Smooth muscle cell (in vitro differentiated cells): ENCODE results near the gene TDRKH. TPM values are rescaled to one million over a fixed set of nuclear protein-coding genes. Genes with fewer than 3 reads are reported as not detected.

Experiments
- DNase-seq: peaks from one replicate; lab custom pipeline; 2025; ENCODE audit not compliant: unreplicated experiment; lab: John Stamatoyannopoulos, UW
- H2AFZ ChIP-seq: fragments of 200-600 bp; sonication (generic); 2 replicates; pipeline ENCODE4 v1.6.0; 2016; ENCODE audit warnings: antibody characterized with exemption, low read depth, mild to moderate bottlenecking
- H3F3A ChIP-seq: fragments of 200-600 bp; sonication (generic); 2 replicates; pipeline ENCODE4 v1.6.0; 2017; ENCODE audit warnings: antibody characterized with exemption, low read depth
- H3K27ac ChIP-seq: fragments of 200-600 bp; sonication (generic); 2 replicates; pipeline ENCODE4 v1.5.1; 2016; ENCODE audit warnings: low read depth, mild to moderate bottlenecking
- H3K27me3 ChIP-seq: fragments of 200-600 bp; sonication (generic); 2 replicates; pipeline ENCODE4 v1.6.1; 2016; ENCODE audit warnings: low read depth, mild to moderate bottlenecking
- H3K36me3 ChIP-seq: fragments of 200-600 bp; sonication (generic); 2 replicates; pipeline ENCODE4 v1.5.1; 2016; ENCODE audit warnings: low read depth
- H3K4me1 ChIP-seq: fragments of 200-600 bp; sonication (generic); 2 replicates; pipeline ENCODE4 v1.5.1; 2016; ENCODE audit warnings: low read depth
- H3K4me2 ChIP-seq: fragments of 200-600 bp; sonication (generic); 2 replicates; pipeline ENCODE4 v1.6.0; 2016; ENCODE audit warnings: mild to moderate bottlenecking
- H3K4me3 ChIP-seq: fragments of 200-600 bp; sonication (generic); 2 replicates; pipeline ENCODE4 v1.5.1; 2016; ENCODE audit warnings: mild to moderate bottlenecking
- H3K79me2 ChIP-seq: fragments of 200-600 bp; sonication (generic); 2 replicates; pipeline ENCODE4 v1.6.0; 2016; ENCODE audit warnings: low read depth, mild to moderate bottlenecking
- H3K9ac ChIP-seq: fragments of 200-600 bp; sonication (generic); 2 replicates; pipeline ENCODE4 v1.6.0; 2016; ENCODE audit warnings: low read depth
- H3K9me3 ChIP-seq: fragments of 200-600 bp; sonication (generic); replicated peaks from 2 replicates; pipeline ENCODE4 v1.5.1; 2016; ENCODE audit warnings: low read depth
- H4K20me1 ChIP-seq: fragments of 200-600 bp; sonication (generic); 2 replicates; pipeline ENCODE4 v1.6.0; 2016; ENCODE audit warnings: low read depth
- WGBS: methylation state at CpG from one replicate; pipeline ENCODE4 v1.1.7; 2016; ENCODE audit warnings: low lambda C conversion rate; 5-methylcytosine and 5-hydroxymethylcytosine counted together
- polyA plus RNA-seq: library from polyadenylated mRNA; unstranded; fragments of >200 nt; fragmentation: Nextera tagmentation; extraction: Ambion mirVana; gene quantifications from 2 replicates; pipeline ENCODE4 v1.2.1, GENCODE V29; 2016
- total RNA-seq: library from RNA; depleted of rRNA; stranded (reverse); fragments of >200 nt; gene quantifications from 2 replicates; pipeline ENCODE4 v1.2.3, GENCODE V29; 2014
- TF ChIP-seq, protein P1 (sequence below): fragments of 200-600 bp; sonication (generic); IDR thresholded peaks from 2 replicates; pipeline ENCODE4 v1.5.1; 2017; ENCODE audit warnings: borderline replicate concordance, mild to moderate bottlenecking, antibody characterized with exemption; ENCODE audit not compliant: insufficient read depth, poor library complexity, severe bottlenecking

TDRKH gene
- total and polyA plus RNA-seq, 2 experiments from 2014 or later = 4.7 to 8.5 TPM

- H3K27me3 ChIP-seq = peaks cover 14% of the 10 kb centered on the region
- H3F3A ChIP-seq = no peaks in the 10 kb centered on the region
- TF ChIP-seq, protein P1, sequence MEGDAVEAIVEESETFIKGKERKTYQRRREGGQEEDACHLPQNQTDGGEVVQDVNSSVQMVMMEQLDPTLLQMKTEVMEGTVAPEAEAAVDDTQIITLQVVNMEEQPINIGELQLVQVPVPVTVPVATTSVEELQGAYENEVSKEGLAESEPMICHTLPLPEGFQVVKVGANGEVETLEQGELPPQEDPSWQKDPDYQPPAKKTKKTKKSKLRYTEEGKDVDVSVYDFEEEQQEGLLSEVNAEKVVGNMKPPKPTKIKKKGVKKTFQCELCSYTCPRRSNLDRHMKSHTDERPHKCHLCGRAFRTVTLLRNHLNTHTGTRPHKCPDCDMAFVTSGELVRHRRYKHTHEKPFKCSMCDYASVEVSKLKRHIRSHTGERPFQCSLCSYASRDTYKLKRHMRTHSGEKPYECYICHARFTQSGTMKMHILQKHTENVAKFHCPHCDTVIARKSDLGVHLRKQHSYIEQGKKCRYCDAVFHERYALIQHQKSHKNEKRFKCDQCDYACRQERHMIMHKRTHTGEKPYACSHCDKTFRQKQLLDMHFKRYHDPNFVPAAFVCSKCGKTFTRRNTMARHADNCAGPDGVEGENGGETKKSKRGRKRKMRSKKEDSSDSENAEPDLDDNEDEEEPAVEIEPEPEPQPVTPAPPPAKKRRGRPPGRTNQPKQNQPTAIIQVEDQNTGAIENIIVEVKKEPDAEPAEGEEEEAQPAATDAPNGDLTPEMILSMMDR = no peak
- H3K4me2 ChIP-seq = no peak overlapping the region
- no peaks in the 10 kb centered on the region for H3K79me2 ChIP-seq
- no peaks in the 10 kb centered on the region for H3K9me3 ChIP-seq
- H2AFZ ChIP-seq = no peak overlapping the region
- H3K4me3 ChIP-seq = no peak overlapping the region
- no peak overlapping the region for H3K9ac ChIP-seq
- no peaks in the 10 kb centered on the region for H3K36me3 ChIP-seq
- no peaks in the 10 kb centered on the region for H4K20me1 ChIP-seq
- no peak for DNase-seq
- no peaks in the 10 kb centered on the region for H3K4me1 ChIP-seq
- 92% methylated on average over 5 of the region's 5 CpGs for WGBS
- H3K27ac ChIP-seq = no peak overlapping the region
Observed at GRCh38 chr1:151802372-151802771, 12.1 kb upstream of the TDRKH start.

- peaks cover 14% of the 10 kb centered on the region for H3K27me3 ChIP-seq
Observed at GRCh38 chr1:151801846-151802245, 11.5 kb upstream of the TDRKH start.

GRCh38 chr1:151801310-151801820, 11.1 kb upstream of the TDRKH start:
- no peak overlapping the region for H3K27ac ChIP-seq
- H3K9me3 ChIP-seq = no peaks in the 10 kb centered on the region
- no peaks in the 10 kb centered on the region for H3K4me1 ChIP-seq
- 95% methylated on average over 12 of the region's 12 CpGs for WGBS
- no peak overlapping the region for H3K4me2 ChIP-seq
- TF ChIP-seq, protein P1 = no peak
- no peak overlapping the region for H2AFZ ChIP-seq
- H3K79me2 ChIP-seq = no peaks in the 10 kb centered on the region
- H3K36me3 ChIP-seq = no peaks in the 10 kb centered on the region
- H3K27me3 ChIP-seq = peaks cover 14% of the 10 kb centered on the region
- H4K20me1 ChIP-seq = no peaks in the 10 kb centered on the region
- H3K9ac ChIP-seq = no peak overlapping the region
- no peak overlapping the region for H3K4me3 ChIP-seq
- no peak for DNase-seq
- no peaks in the 10 kb centered on the region for H3F3A ChIP-seq

More at GRCh38 chr1:151801846-151802245, 11.5 kb upstream of the TDRKH start:
- WGBS = 95% methylated on average over 7 of the region's 7 CpGs
- Histone ChIP-seq H3K36me3 (no peaks in the 10 kb centered on the region), H3K9me3 (no peaks in the 10 kb centered on the region), H3K4me2 (no peak overlapping the region), H3K9ac (no peak overlapping the region), H3K27ac (no peak overlapping the region), H3K4me1 (no peaks in the 10 kb centered on the region), H3F3A (no peaks in the 10 kb centered on the region), H2AFZ (no peak overlapping the region), H3K79me2 (no peaks in the 10 kb centered on the region), H3K4me3 (no peak overlapping the region), H4K20me1 (no peaks in the 10 kb centered on the region)
- TF ChIP-seq, protein P1 = no peak
- DNase-seq = no peak

- Histone ChIP-seq H3K27me3 (peaks cover 14% of the 10 kb centered on the region), H3K27ac (no peak overlapping the region), H3K4me1 (no peaks in the 10 kb centered on the region), H3K79me2 (no peaks in the 10 kb centered on the region), H3K4me2 (no peak overlapping the region), H3K9me3 (no peaks in the 10 kb centered on the region), H3K9ac (no peak overlapping the region), H2AFZ (no peak overlapping the region), H4K20me1 (no peaks in the 10 kb centered on the region), H3K4me3 (no peak overlapping the region), H3F3A (no peaks in the 10 kb centered on the region), H3K36me3 (no peaks in the 10 kb centered on the region)
- no peak for DNase-seq
- TF ChIP-seq, protein P1 = no peak
- 93% methylated on average over 8 of the region's 8 CpGs for WGBS
Observed at GRCh38 chr1:151800830-151801229, 10.5 kb upstream of the TDRKH start.
